OCI-M1 (cell line): ENCODE measurements around the gene TMOD2.

Experiments
- DNase-seq: peaks from one replicate; lab custom pipeline; 2025; lab: John Stamatoyannopoulos, UW

TMOD2 gene

DNA sequence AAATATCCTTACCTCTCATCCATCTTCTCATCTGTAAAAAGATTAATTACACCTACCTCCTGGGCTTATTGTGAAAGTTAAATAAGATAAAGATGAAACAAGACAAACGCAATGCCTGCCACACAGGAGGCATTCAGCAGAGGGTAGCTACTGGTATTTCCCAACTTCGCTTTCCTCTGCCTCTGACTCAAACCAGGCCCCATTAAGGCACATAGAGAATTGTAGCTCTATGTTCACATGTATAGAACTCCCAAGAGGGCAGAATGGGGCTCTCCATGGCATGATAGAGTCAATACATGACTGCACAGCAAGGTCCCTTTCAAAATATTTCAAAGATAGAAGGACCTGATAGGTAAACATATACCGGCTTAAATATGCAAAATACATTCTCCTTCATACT, 15.3 kb upstream of the TMOD2 start:
- DNase-seq: peak; percentile 29

GRCh38 chr15:51736751-51737521, 14.5 kb upstream of the TMOD2 start:
- peak; percentile 55 for DNase-seq

GRCh38 chr15:51737522-51738305, 13.7 kb upstream of the TMOD2 start, which contains the start of gene LYSMD2:
TSS of gene LYSMD2 (minus strand) at chr15:51737655. CDS start at chr15:51737622, 33 bp downstream.
- DNase-seq: peak; percentile 65

DNA sequence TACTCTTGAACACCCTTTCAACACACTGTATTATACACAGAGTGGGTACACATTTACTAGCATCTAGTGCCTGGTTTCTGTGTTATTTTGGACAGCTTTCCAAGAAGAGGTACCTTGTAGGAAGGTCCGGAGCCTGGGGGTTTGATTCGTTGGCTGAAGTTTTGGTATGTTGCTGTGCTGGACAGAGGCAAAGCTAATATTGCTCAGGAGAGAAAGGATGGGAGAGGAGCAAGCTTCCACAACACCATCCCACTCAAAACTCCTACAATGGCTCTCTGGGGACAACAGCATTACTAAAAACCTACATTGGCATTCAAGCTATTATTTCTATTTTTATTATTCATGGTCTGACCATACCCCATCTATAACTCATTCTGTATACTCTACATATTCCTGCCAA, 12.8 kb upstream of the TMOD2 start:
- no peak for DNase-seq

GRCh38 chr15:51739061-51739712, 12.2 kb upstream of the TMOD2 start:
- peak; percentile 18 for DNase-seq

DNA sequence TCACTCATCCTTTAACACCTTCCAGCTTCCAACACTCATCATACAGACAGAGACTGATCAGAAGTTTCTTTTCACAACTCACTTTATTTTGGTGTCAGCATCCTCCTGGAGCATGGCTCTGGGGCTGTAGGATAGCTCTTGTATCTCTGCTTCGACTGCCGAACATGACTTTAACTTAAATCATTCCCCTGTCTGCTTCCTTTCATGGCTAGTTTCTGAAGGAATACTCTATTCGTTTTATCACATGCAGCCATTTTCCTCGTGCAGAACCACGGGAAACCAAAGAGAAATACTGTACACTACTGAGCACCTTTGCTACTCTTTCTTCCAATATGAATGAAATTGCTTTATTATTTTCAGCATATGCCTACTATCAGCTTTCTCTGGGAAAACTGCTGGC, 2.1 kb upstream of the TMOD2 start:
- no peak for DNase-seq

- DNase-seq: no peak
Measured at GRCh38 chr15:51750186-51750585, 1.2 kb upstream of the TMOD2 start.

GRCh38 chr15:51751697-51752683, 593 bp downstream of the TMOD2 start:
- no peak for DNase-seq

DNA sequence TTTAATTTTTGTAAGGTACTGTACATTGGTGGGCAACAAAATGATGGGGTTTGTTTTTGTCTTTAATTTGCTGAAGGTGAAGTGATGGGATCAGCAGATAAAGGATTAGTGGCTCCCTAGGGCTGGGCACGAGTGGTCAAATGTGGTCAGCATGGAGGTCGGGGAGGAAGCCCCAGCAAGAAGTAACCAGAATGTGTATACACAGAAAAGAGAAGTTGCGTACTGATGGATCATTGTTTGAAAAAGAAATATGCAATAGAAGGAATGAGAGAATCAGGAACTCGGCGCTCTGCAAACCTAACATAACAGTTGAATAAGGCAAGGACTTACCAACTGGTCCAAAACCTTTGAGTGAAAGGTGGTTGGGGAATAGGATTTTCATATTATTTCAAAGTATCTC, 1.5 kb downstream of the TMOD2 start:
- no peak for DNase-seq

DNA sequence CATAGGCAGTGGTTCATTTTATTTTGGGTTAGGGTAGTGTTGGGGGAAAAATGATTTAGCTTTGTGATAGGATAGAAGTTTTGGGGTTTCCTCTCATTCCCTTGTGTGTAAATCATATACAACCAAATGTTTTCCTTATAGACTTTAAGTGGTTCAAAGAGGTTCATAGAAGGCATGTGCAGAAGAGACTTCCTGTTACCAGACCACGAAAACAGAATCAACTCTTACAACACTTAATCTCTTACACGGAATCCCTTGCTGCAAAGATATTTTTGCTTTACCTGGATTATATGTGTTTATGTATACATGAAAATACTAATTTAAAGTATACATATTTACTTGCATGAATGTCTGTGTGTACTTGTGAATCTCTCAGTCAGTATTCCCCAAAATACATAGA, 2.9 kb downstream of the TMOD2 start:
- DNase-seq: peak; percentile 10

GRCh38 chr15:51755790-51756189, 4.4 kb downstream of the TMOD2 start:
- no peak for DNase-seq

GRCh38 chr15:51756482-51756881, 5.1 kb downstream of the TMOD2 start:
- DNase-seq: peak; percentile 30

GRCh38 chr15:51757450-51757849, 6.1 kb downstream of the TMOD2 start:
- DNase-seq: no peak

DNA sequence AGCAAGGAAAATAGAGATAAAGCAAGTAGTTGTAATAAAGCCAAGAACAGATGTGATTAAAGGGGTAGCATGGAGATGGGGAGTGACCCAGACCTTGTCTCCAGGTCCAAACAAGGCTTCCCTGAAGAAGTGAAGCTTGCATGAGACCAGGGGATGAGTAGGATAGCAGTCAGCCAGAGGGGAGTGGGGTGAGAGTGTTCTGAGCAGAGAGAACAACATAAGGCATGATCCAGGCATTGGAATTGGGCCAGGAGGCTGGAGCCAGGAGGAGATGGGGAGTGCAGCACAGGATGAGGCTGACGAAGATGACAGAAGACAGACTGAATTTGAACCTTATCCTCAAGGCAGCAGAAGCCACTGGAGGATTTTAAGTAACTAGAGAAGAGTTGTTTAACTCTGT, 7.2 kb downstream of the TMOD2 start:
- no peak for DNase-seq

DNA sequence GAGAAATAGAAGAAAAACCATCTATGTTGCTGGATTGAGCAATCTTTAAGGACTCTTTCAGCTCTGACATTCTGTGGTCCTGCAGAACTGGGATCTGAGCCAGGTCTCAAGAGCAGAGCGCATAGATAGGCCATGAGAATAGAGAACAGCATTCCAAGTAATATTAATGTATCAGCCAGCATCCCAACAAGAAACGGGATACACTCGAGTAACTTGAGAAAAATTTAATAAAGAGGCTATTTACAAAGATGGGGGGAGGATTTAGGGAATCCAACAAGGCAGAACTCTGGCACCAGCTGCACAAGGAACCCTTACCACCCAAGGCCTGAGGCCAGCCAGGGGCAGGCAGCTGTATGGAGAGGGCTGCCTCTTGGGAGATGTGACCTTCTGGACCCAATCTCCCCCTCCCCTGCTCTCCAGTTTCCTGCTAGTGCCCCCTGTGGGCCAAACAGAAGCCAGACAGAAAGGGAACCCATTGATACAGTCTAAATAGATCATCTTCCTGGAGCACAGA, 8.2 kb downstream of the TMOD2 start:
- peak; percentile 49 for DNase-seq

DNA sequence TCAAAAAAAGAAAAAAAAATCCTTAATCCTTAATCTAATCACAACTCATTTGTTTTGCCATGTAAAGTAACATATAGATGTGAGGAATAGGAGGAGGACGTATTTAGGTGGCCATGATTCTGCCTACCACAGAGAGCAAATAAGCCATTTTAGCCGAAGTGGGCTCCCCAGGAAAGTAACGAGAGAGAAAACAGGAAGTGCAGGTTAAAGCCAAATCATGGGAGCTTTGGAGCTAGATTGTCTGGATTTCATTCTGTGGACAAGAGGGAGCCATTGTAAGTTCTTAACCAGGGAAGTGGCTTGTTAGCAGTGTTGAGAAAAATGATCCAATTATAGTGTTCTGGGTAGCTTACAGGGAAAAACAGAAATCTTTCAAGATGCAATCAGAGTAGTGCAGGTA, 9.4 kb downstream of the TMOD2 start:
- DNase-seq: peak; percentile 9

- no peak for DNase-seq
Measured at GRCh38 chr15:51765751-51766150, 14.4 kb downstream of the TMOD2 start.

GRCh38 chr15:51766341-51766740, 14.9 kb downstream of the TMOD2 start:
- DNase-seq: no peak

DNA sequence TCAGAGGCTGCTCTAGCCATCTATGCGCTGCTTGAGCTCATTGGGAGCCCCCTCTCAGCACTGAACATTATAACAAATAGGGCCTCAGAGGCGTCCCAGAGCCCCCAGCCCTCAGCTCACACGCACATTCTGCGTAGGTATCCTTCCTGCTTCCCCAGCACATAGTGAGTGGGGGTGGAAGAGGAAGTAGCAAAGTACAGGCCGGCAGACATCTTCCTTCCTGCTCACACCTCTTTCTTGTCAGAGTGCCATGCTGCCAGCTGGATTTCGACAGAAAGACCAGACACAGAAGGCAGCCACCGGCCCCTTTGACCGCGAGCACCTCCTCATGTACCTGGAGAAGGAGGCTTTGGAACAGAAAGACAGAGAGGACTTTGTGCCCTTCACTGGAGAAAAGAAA, 16.6 kb downstream of the TMOD2 start:
- no peak for DNase-seq

DNA sequence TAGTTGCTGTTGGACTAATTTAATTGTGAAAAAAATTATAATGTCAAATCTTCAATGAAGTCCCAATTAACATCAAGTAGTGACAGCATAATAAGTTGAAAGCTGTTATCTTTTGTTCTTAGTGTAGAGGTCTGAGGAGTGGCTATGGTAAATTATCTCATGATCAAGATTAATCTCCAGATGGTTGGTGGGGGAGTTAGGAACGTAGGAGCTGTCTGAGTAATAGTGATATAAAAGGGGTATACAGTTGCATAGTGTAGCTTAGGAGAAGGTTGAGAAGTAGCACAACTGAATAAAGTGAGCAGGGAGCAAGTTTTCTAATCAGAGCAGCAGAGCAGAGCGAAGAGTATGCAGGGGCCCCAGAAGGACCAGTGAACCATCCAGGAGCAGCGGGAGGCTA, 19.5 kb downstream of the TMOD2 start:
- no peak for DNase-seq

DNA sequence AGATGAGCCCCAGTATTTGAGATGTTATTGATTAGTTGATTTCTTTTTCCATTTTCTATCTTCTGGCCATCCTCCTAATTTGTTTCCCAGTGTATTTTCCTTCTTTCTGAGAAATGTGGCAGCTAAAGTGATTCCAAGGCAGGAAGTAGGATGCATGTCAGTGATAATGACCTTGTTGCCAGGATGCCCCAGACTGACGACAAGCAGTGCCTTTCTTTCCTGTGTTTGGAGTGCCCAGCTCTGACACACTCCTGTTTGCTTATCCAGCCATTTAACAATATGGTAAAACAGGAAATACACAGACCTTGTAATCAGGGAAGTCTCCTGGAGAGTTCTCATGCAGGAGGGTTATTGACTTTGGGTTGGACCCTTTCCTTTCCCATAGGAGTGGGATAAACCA, 20.4 kb downstream of the TMOD2 start:
- no peak for DNase-seq
